Measurements from ENCODE around the gene L3MBTL4. TPM values are rescaled to one million over a fixed set of nuclear protein-coding genes. Genes with fewer than 3 reads are reported as not detected.

L3MBTL4 gene
- total and polyA plus RNA-seq, 2 donors = 3.4 to 4.3 TPM

GRCh38 chr18:6373187-6373586, 41.5 kb downstream of the L3MBTL4 start:
- no peaks in the 10 kb centered on the region for H3K9me3 ChIP-seq (ENCODE audit: control insufficient read depth in 2 of 2, insufficient read depth in 1 of 2, low read length in 1 of 2)
- H3K27me3 ChIP-seq (ENCODE audit: control insufficient read depth in 2 of 2, insufficient read depth in 1 of 2, low read length in 1 of 2) = no peaks in the 10 kb centered on the region
- WGBS = 91% methylated on average over 5 of the region's 5 CpGs
- H3K27ac ChIP-seq (ENCODE audit: low read depth in 1 of 2, low read length in 1 of 2) = no peak overlapping the region
- no peak overlapping the region for H3K4me3 ChIP-seq (ENCODE audit: low read length in 2 of 2)
- DNase-seq (ENCODE audit: low read depth in 6 of 9, low spot score in 9 of 9) = no peak
- no peaks in the 10 kb centered on the region for H3K36me3 ChIP-seq (ENCODE audit: control insufficient read depth in 2 of 2, insufficient read depth in 2 of 2, low read length in 1 of 2)
- no peaks in the 10 kb centered on the region for H3K4me1 ChIP-seq (ENCODE audit: control insufficient read depth in 2 of 2, insufficient read depth in 2 of 2, low read length in 2 of 2)

GRCh38 chr18:6370886-6371635, 43.6 kb downstream of the L3MBTL4 start:
- DNase-seq (ENCODE audit: low read depth in 6 of 9, low spot score in 9 of 9) = no peak
- no peak overlapping the region for H3K4me3 ChIP-seq (ENCODE audit: low read length in 2 of 2)
- no peaks in the 10 kb centered on the region for H3K36me3 ChIP-seq (ENCODE audit: control insufficient read depth in 2 of 2, insufficient read depth in 2 of 2, low read length in 1 of 2)
- H3K4me1 ChIP-seq (ENCODE audit: control insufficient read depth in 2 of 2, insufficient read depth in 2 of 2, low read length in 2 of 2) = no peaks in the 10 kb centered on the region
- H3K27me3 ChIP-seq (ENCODE audit: control insufficient read depth in 2 of 2, insufficient read depth in 1 of 2, low read length in 1 of 2) = no peaks in the 10 kb centered on the region
- no peaks in the 10 kb centered on the region for H3K9me3 ChIP-seq (ENCODE audit: control insufficient read depth in 2 of 2, insufficient read depth in 1 of 2, low read length in 1 of 2)
- 92% methylated on average over 12 of the region's 12 CpGs for WGBS
- H3K27ac ChIP-seq (ENCODE audit: low read depth in 1 of 2, low read length in 1 of 2) = no peak overlapping the region

- WGBS = 94% methylated on average over 8 of the region's 8 CpGs
These were observed 44.3 kb downstream of the L3MBTL4 start for GRCh38 chr18:6370410-6370809.

DNA sequence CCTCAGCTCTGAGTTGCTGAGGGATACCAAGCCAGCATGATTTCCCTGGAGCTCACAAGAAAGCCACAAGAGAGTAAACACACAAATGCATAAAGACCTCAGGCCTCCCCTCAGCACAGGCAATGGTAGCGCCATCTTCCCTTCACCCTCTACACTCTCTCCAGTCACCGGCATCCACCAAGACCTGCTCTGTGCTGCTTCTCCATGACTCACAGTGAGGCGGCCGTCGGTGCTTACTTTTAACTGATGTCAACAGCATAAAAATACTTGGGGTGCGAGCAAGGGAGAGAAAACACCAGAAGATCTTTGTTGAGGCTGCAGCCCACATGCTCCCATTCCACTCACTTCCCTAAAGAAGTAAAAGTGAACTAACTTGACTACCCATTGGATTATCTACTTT, 46.7 kb downstream of the L3MBTL4 start:
- Histone ChIP-seq H3K9me3 (ENCODE audit: control insufficient read depth in 2 of 2, insufficient read depth in 1 of 2, low read length in 1 of 2) (no peaks in the 10 kb centered on the region), H3K27ac (ENCODE audit: low read depth in 1 of 2, low read length in 1 of 2) (no peak overlapping the region), H3K4me1 (ENCODE audit: control insufficient read depth in 2 of 2, insufficient read depth in 2 of 2, low read length in 2 of 2) (no peaks in the 10 kb centered on the region), H3K27me3 (ENCODE audit: control insufficient read depth in 2 of 2, insufficient read depth in 1 of 2, low read length in 1 of 2) (no peaks in the 10 kb centered on the region), H3K36me3 (ENCODE audit: control insufficient read depth in 2 of 2, insufficient read depth in 2 of 2, low read length in 1 of 2) (no peaks in the 10 kb centered on the region), H3K4me3 (ENCODE audit: low read length in 2 of 2) (no peak overlapping the region)
- WGBS = 97% methylated on average over 6 of the region's 6 CpGs
- no peak for DNase-seq (ENCODE audit: low read depth in 6 of 9, low spot score in 9 of 9)

More at GRCh38 chr18:6370410-6370809, 44.3 kb downstream of the L3MBTL4 start:
- Histone ChIP-seq H3K36me3 (ENCODE audit: control insufficient read depth in 2 of 2, insufficient read depth in 2 of 2, low read length in 1 of 2) (no peaks in the 10 kb centered on the region), H3K9me3 (ENCODE audit: control insufficient read depth in 2 of 2, insufficient read depth in 1 of 2, low read length in 1 of 2) (no peaks in the 10 kb centered on the region), H3K4me3 (ENCODE audit: low read length in 2 of 2) (no peak overlapping the region), H3K27me3 (ENCODE audit: control insufficient read depth in 2 of 2, insufficient read depth in 1 of 2, low read length in 1 of 2) (no peaks in the 10 kb centered on the region), H3K4me1 (ENCODE audit: control insufficient read depth in 2 of 2, insufficient read depth in 2 of 2, low read length in 2 of 2) (no peaks in the 10 kb centered on the region), H3K27ac (ENCODE audit: low read depth in 1 of 2, low read length in 1 of 2) (no peak overlapping the region)
- no peak for DNase-seq (ENCODE audit: low read depth in 6 of 9, low spot score in 9 of 9)

DNA sequence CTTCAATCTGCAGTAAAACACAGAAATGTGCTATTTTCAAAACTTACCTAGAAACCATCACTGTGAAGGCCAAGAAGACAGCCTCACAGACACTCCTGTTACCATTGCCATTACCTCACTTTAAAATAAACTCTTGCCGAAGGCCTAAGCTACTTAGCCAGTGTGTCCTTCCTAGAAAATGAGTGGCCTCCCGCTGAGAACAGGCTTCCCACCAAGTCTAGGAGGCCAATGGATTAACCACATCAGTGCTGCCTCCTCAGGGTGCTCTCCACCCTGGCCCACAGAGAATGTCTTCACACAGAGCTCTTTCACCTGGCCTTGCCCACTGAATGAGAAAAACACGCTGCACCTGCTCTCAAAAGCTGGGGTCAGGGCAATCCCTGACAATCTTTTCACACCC, 47.5 kb downstream of the L3MBTL4 start:
- Histone ChIP-seq H3K4me3 (ENCODE audit: low read length in 2 of 2) (no peak overlapping the region), H3K9me3 (ENCODE audit: control insufficient read depth in 2 of 2, insufficient read depth in 1 of 2, low read length in 1 of 2) (no peaks in the 10 kb centered on the region), H3K27ac (ENCODE audit: low read depth in 1 of 2, low read length in 1 of 2) (no peak overlapping the region), H3K36me3 (ENCODE audit: control insufficient read depth in 2 of 2, insufficient read depth in 2 of 2, low read length in 1 of 2) (no peaks in the 10 kb centered on the region), H3K4me1 (ENCODE audit: control insufficient read depth in 2 of 2, insufficient read depth in 2 of 2, low read length in 2 of 2) (no peaks in the 10 kb centered on the region), H3K27me3 (ENCODE audit: control insufficient read depth in 2 of 2, insufficient read depth in 1 of 2, low read length in 1 of 2) (no peaks in the 10 kb centered on the region)
- 95% methylated on average over 3 of the region's 3 CpGs for WGBS
- DNase-seq (ENCODE audit: low read depth in 6 of 9, low spot score in 9 of 9) = no peak

DNA sequence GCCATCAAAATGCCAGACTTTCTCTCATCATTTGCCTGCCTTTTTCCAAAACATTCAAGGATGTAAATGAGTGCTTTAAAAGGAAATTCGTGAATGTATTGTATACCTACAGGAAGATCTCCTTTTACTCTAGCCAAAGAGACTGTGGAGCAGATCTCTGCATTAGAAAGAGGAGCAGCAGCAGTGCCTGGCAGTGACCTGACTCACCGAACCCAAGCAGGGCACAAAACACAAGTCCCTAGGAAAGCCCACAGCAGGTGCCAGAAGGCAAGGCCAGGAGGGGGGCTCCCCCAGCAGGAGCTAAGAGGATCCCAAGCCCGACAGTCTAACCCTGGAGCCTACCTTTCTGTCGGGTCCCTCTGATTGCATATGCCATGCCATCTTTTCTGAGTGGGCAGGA, 47.9 kb downstream of the L3MBTL4 start:
- no peaks in the 10 kb centered on the region for H3K9me3 ChIP-seq (ENCODE audit: control insufficient read depth in 2 of 2, insufficient read depth in 1 of 2, low read length in 1 of 2)
- H3K36me3 ChIP-seq (ENCODE audit: control insufficient read depth in 2 of 2, insufficient read depth in 2 of 2, low read length in 1 of 2) = no peaks in the 10 kb centered on the region
- DNase-seq (ENCODE audit: low read depth in 6 of 9, low spot score in 9 of 9) = no peak
- no peak overlapping the region for H3K27ac ChIP-seq (ENCODE audit: low read depth in 1 of 2, low read length in 1 of 2)
- H3K4me1 ChIP-seq (ENCODE audit: control insufficient read depth in 2 of 2, insufficient read depth in 2 of 2, low read length in 2 of 2) = no peaks in the 10 kb centered on the region
- 82% methylated on average over 4 of the region's 4 CpGs for whole genome bisulfite sequencing
- no peak overlapping the region for H3K4me3 ChIP-seq (ENCODE audit: low read length in 2 of 2)
- no peaks in the 10 kb centered on the region for H3K27me3 ChIP-seq (ENCODE audit: control insufficient read depth in 2 of 2, insufficient read depth in 1 of 2, low read length in 1 of 2)

DNA sequence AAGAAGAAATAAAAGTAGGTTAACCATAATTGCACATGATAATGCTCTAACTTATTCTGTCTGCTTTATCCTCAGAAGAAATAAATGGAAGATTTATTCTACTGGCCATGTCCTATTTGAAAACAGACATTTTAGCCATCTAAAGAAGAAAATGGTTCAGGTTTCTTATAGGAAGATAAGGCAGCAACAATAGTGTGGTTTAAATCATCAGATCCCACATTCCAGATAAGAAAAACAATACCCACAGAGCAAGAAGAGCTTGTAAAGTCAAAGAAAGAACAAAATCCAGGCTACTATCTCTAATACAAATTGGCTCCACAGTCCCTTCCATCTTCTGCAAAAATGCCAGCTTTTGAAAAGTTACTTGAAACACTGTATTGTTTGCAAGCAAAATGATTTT, 49.3 kb downstream of the L3MBTL4 start:
- Histone ChIP-seq H3K4me3 (ENCODE audit: low read length in 2 of 2) (no peak overlapping the region), H3K36me3 (ENCODE audit: control insufficient read depth in 2 of 2, insufficient read depth in 2 of 2, low read length in 1 of 2) (no peaks in the 10 kb centered on the region), H3K27ac (ENCODE audit: low read depth in 1 of 2, low read length in 1 of 2) (no peak overlapping the region), H3K9me3 (ENCODE audit: control insufficient read depth in 2 of 2, insufficient read depth in 1 of 2, low read length in 1 of 2) (no peaks in the 10 kb centered on the region), H3K27me3 (ENCODE audit: control insufficient read depth in 2 of 2, insufficient read depth in 1 of 2, low read length in 1 of 2) (no peaks in the 10 kb centered on the region), H3K4me1 (ENCODE audit: control insufficient read depth in 2 of 2, insufficient read depth in 2 of 2, low read length in 2 of 2) (no peaks in the 10 kb centered on the region)
- no peak for DNase-seq (ENCODE audit: low read depth in 6 of 9, low spot score in 9 of 9)

GRCh38 chr18:6363216-6363615, 51.5 kb downstream of the L3MBTL4 start:
- H3K27me3 ChIP-seq (ENCODE audit: control insufficient read depth in 2 of 2, insufficient read depth in 1 of 2, low read length in 1 of 2) = no peaks in the 10 kb centered on the region
- H3K27ac ChIP-seq (ENCODE audit: low read depth in 1 of 2, low read length in 1 of 2) = no peak overlapping the region
- H3K4me1 ChIP-seq (ENCODE audit: control insufficient read depth in 2 of 2, insufficient read depth in 2 of 2, low read length in 2 of 2) = peaks cover 0 to 4% of the 10 kb centered on the region in 2 donors
- 89% methylated on average over 7 of the region's 7 CpGs for WGBS
- no peaks in the 10 kb centered on the region for H3K9me3 ChIP-seq (ENCODE audit: control insufficient read depth in 2 of 2, insufficient read depth in 1 of 2, low read length in 1 of 2)
- H3K4me3 ChIP-seq (ENCODE audit: low read length in 2 of 2) = no peak overlapping the region
- no peaks in the 10 kb centered on the region for H3K36me3 ChIP-seq (ENCODE audit: control insufficient read depth in 2 of 2, insufficient read depth in 2 of 2, low read length in 1 of 2)
- no peak for DNase-seq (ENCODE audit: low read depth in 6 of 9, low spot score in 9 of 9)

GRCh38 chr18:6362559-6363129, 52.1 kb downstream of the L3MBTL4 start:
- Histone ChIP-seq H3K4me1 (ENCODE audit: control insufficient read depth in 2 of 2, insufficient read depth in 2 of 2, low read length in 2 of 2) (peaks cover 0 to 4% of the 10 kb centered on the region in 2 donors), H3K4me3 (ENCODE audit: low read length in 2 of 2) (no peak overlapping the region), H3K27me3 (ENCODE audit: control insufficient read depth in 2 of 2, insufficient read depth in 1 of 2, low read length in 1 of 2) (no peaks in the 10 kb centered on the region), H3K9me3 (ENCODE audit: control insufficient read depth in 2 of 2, insufficient read depth in 1 of 2, low read length in 1 of 2) (no peaks in the 10 kb centered on the region), H3K36me3 (ENCODE audit: control insufficient read depth in 2 of 2, insufficient read depth in 2 of 2, low read length in 1 of 2) (no peaks in the 10 kb centered on the region), H3K27ac (ENCODE audit: low read depth in 1 of 2, low read length in 1 of 2) (no peak overlapping the region)
- over 99% methylated on average over 9 of the region's 9 CpGs for WGBS
- no peak for DNase-seq (ENCODE audit: low read depth in 6 of 9, low spot score in 9 of 9)
